KMS-11 (cell line): ENCODE results near the gene SEC24B.

Experiments used
- H2AFZ ChIP-seq: fragments of 200-600 bp; sonication (generic); 2 replicates; pipeline ENCODE4 v1.6.1; 2016; ENCODE audit warnings: antibody characterized with exemption, mixed run types, low read depth
- H3K27ac ChIP-seq: fragments of 200-600 bp; sonication (generic); 2 replicates; pipeline ENCODE4 v1.6.1; 2016; ENCODE audit warnings: mild to moderate bottlenecking, mixed run types
- H3K27me3 ChIP-seq: fragments of 200-600 bp; sonication (generic); 2 replicates; pipeline ENCODE4 v1.6.1; 2017; ENCODE audit warnings: mild to moderate bottlenecking, low read depth, mixed run types, moderate library complexity; ENCODE audit not compliant: insufficient read depth
- H3K36me3 ChIP-seq: fragments of 200-600 bp; sonication (generic); 2 replicates; pipeline ENCODE4 v1.6.1; 2017; ENCODE audit warnings: mild to moderate bottlenecking, mixed run types; ENCODE audit not compliant: insufficient read depth
- H3K4me1 ChIP-seq: fragments of 200-600 bp; sonication (generic); 2 replicates; pipeline ENCODE4 v1.6.1; 2016; ENCODE audit warnings: mild to moderate bottlenecking, low read depth, mixed run types; ENCODE audit not compliant: poor library complexity, severe bottlenecking
- H3K4me2 ChIP-seq: fragments of 200-600 bp; sonication (generic); 2 replicates; pipeline ENCODE4 v1.7.0; 2016; ENCODE audit warnings: mild to moderate bottlenecking, mixed run types
- H3K4me3 ChIP-seq: fragments of 200-600 bp; sonication (generic); IDR thresholded peaks from 2 replicates; pipeline ENCODE4 v1.6.1; 2017; ENCODE audit warnings: low read depth, low read length, mixed read lengths; ENCODE audit not compliant: insufficient read depth
- H3K79me2 ChIP-seq: fragments of 200-600 bp; sonication (generic); 2 replicates; pipeline ENCODE4 v1.6.1; 2016; ENCODE audit warnings: low read depth, mixed run types; ENCODE audit not compliant: insufficient read depth
- H3K9ac ChIP-seq: fragments of 200-600 bp; sonication (generic); 2 replicates; pipeline ENCODE4 v1.6.1; 2016; ENCODE audit warnings: mild to moderate bottlenecking, mixed run types
- H4K20me1 ChIP-seq: fragments of 200-600 bp; sonication (generic); 2 replicates; pipeline ENCODE4 v1.6.1; 2016; ENCODE audit warnings: mild to moderate bottlenecking, mixed run types; ENCODE audit not compliant: insufficient read depth
- CTCF ChIP-seq: fragments of 200-600 bp; sonication (generic); conservative IDR thresholded peaks from 2 replicates; pipeline ENCODE4 v1.6.1; 2017; ENCODE audit warnings: low read depth, mild to moderate bottlenecking, antibody characterized with exemption, low read length, moderate library complexity, mixed read lengths

The SEC24B gene

GRCh38 chr4:109440948-109441347 is 7.3 kb downstream of the SEC24B start:
- 0 out of 2 replicates have a peak, but pooled peaks cover 4% of the 10 kb centered on the region for H3K36me3 ChIP-seq
- H3K4me1 ChIP-seq, result peaks cover 12% of the 10 kb centered on the region
- peaks cover 94% of the 10 kb centered on the region for H3K79me2 ChIP-seq
- H4K20me1 ChIP-seq, result peaks cover 16% of the 10 kb centered on the region
- H3K4me3 ChIP-seq, result no peak overlapping the region
- no peak for TF ChIP-seq CTCF
- H2AFZ ChIP-seq, result no peak overlapping the region
- H3K27me3 ChIP-seq, result no peaks in the 10 kb centered on the region
- H3K27ac ChIP-seq, result no peak overlapping the region
- H3K4me2 ChIP-seq, result no peak overlapping the region
- H3K9ac ChIP-seq, result no peak overlapping the region

GRCh38 chr4:109441862-109442458 is 8.3 kb downstream of the SEC24B start:
- Histone ChIP-seq H3K36me3 (0 out of 2 replicates have a peak, but pooled peaks cover 4% of the 10 kb centered on the region), H3K4me3 (no peak overlapping the region), H2AFZ (no peak overlapping the region), H3K4me1 (peaks cover 9% of the 10 kb centered on the region), H3K27me3 (no peaks in the 10 kb centered on the region), H3K79me2 (peaks cover 92% of the 10 kb centered on the region), H3K9ac (no peak overlapping the region), H3K4me2 (no peak overlapping the region), H3K27ac (no peak overlapping the region), H4K20me1 (peaks cover 10% of the 10 kb centered on the region)
- no peak for TF ChIP-seq CTCF

GRCh38 chr4:109444182-109444844 is 10.7 kb downstream of the SEC24B start:
- no peak for TF ChIP-seq CTCF
- H2AFZ ChIP-seq, result no peak overlapping the region
- no peak overlapping the region for H3K4me3 ChIP-seq
- peaks cover 5% of the 10 kb centered on the region; the same call in 1 of the 2 replicates for H4K20me1 ChIP-seq
- H3K4me2 ChIP-seq, result no peak overlapping the region
- H3K27me3 ChIP-seq, result no peaks in the 10 kb centered on the region
- H3K4me1 ChIP-seq, result peaks cover 11% of the 10 kb centered on the region
- H3K36me3 ChIP-seq, result 0 out of 2 replicates have a peak, but pooled peaks cover 4% of the 10 kb centered on the region
- H3K27ac ChIP-seq, result no peak overlapping the region
- no peak overlapping the region for H3K9ac ChIP-seq
- H3K79me2 ChIP-seq, result peaks cover 90% of the 10 kb centered on the region

GRCh38 chr4:109447278-109447677 is 13.7 kb downstream of the SEC24B start:
- Histone ChIP-seq H3K79me2 (peaks cover 89% of the 10 kb centered on the region), H3K4me1 (peaks cover 11% of the 10 kb centered on the region), H3K36me3 (0 out of 2 replicates have a peak, but pooled peaks cover 4% of the 10 kb centered on the region), H3K4me3 (no peak overlapping the region), H3K4me2 (no peak overlapping the region), H3K27ac (no peak overlapping the region), H3K9ac (no peak overlapping the region), H2AFZ (no peak overlapping the region), H3K27me3 (no peaks in the 10 kb centered on the region), H4K20me1 (0 out of 2 replicates have a peak, but pooled peaks cover 5% of the 10 kb centered on the region)
- no peak for TF ChIP-seq CTCF
